GM12801 (cell line): ENCODE results near the gene CROCC2.

ENCODE experiments used
- CTCF ChIP-seq: IDR thresholded peaks from one replicate; pipeline ENCODE4 v1.5.1; 2011; ENCODE audit warnings: control low read depth; ENCODE audit not compliant: insufficient read length; ENCODE audit errors: extremely low read depth

Gene CROCC2

GRCh38 chr2:240985881-240986786 lies 80.0 kb downstream of the CROCC2 start:
- TF ChIP-seq CTCF = no peak

GRCh38 chr2:240986787-240987411 lies 80.8 kb downstream of the CROCC2 start:
- no peak for TF ChIP-seq CTCF

- no peak for TF ChIP-seq CTCF
Observed at GRCh38 chr2:240987588-240987987, 81.5 kb downstream of the CROCC2 start.

- TF ChIP-seq CTCF = no peak
Observed at GRCh38 chr2:240988146-240988545, 82.0 kb downstream of the CROCC2 start.

GRCh38 chr2:240988571-240989271 lies 82.6 kb downstream of the CROCC2 start:
- no peak for TF ChIP-seq CTCF

- no peak for TF ChIP-seq CTCF
Observed at GRCh38 chr2:240989451-240990265, 83.5 kb downstream of the CROCC2 start.

- no peak for TF ChIP-seq CTCF
Observed at GRCh38 chr2:240990266-240990529, 84.1 kb downstream of the CROCC2 start.
